ENCODE measurements around the gene BCL6B. TPM values are rescaled to one million over a fixed set of nuclear protein-coding genes. Genes with fewer than 3 reads are reported as not detected.
A peak's percentile ranks its signal among the peaks of the same experiment; 100 is the strongest.

BCL6B gene
- total RNA-seq, 4 donors from 2014 or later: 0.15 to 1.9 (median 0.67) TPM

GRCh38 chr17:7035591-7036368 is 12.9 kb downstream of the BCL6B start, which contains the start of gene SLC16A13:
Gene SLC16A13, plus strand, starts transcription at chr17:7036015. Its CDS starts 368 bp downstream, at chr17:7036383.
- WGBS, 2 donors: 0 to 1% methylated on average over 11 to 13 of the region's 52 CpGs
- TF ChIP-seq CTCF (IDR thresholded peaks at IDR 0.05) (no peak), POLR2A (IDR thresholded peaks at IDR 0.05) (peak in 3 of 4 donors; percentile 28 to 87 (median 46))
- DNase-seq: peak; percentile 92
- Histone ChIP-seq H3K36me3 (no peaks in the 10 kb centered on the region), H3K27ac (peak within 1 kb of the TSS; percentile 83 to 94 (median 90)), H3K9me3 (no peaks in the 10 kb centered on the region), H3K4me3 (peak within 1 kb of the TSS; percentile 57 to 75 (median 66)), H3K27me3 (peaks cover 0 to 3% (median 0%) of the 10 kb centered on the region in 4 donors), H3K4me1 (peaks cover 11 to 59% (median 12%) of the 10 kb centered on the region in 3 donors)
- intact Hi-C loops (cut with DNase I): no loop called here

- TF ChIP-seq POLR2A (IDR thresholded peaks at IDR 0.05): no peak
- TF ChIP-seq CTCF (IDR thresholded peaks at IDR 0.05): no peak
- Histone ChIP-seq H3K9me3 (no peaks in the 10 kb centered on the region), H3K27me3 (peaks cover 0 to 18% (median 2%) of the 10 kb centered on the region in 4 donors), H3K27ac (no peak overlapping the region), H3K4me3 (no peak overlapping the region), H3K4me1 (peaks cover 25 to 66% (median 25%) of the 10 kb centered on the region in 3 donors), H3K36me3 (no peaks in the 10 kb centered on the region)
- intact Hi-C loops (cut with DNase I): no loop called here
- 84 to 92% methylated on average over 9 to 15 of the region's 19 CpGs for WGBS, 2 donors
- no peak for DNase-seq
Observed at GRCh38 chr17:7038025-7038862, 15.4 kb downstream of the BCL6B start.

GRCh38 chr17:7039832-7040231 is 17.0 kb downstream of the BCL6B start:
- Histone ChIP-seq H3K27me3 (peaks cover 0 to 34% (median 2%) of the 10 kb centered on the region in 4 donors), H3K4me3 (no peak overlapping the region), H3K4me1 (peaks cover 34 to 74% (median 34%) of the 10 kb centered on the region in 3 donors), H3K36me3 (no peaks in the 10 kb centered on the region), H3K27ac (peak overlapping the region in 2 of 4 donors; percentile 17 to 65), H3K9me3 (no peaks in the 10 kb centered on the region)
- DNase-seq: no peak
- TF ChIP-seq POLR2A (IDR thresholded peaks at IDR 0.05): no peak
- TF ChIP-seq CTCF (IDR thresholded peaks at IDR 0.05): no peak
- intact Hi-C loops (cut with DNase I): no loop called here
- 94 to 98% methylated on average over 5 of the region's 5 CpGs for WGBS, 2 donors

GRCh38 chr17:7041607-7042500 is 19.0 kb downstream of the BCL6B start:
- WGBS, 2 donors: 72 to 76% methylated on average over 3 to 10 of the region's 43 CpGs
- peak overlapping the region; percentile 26 to 70 (median 64) for H3K4me3 ChIP-seq
- peak overlapping the region; percentile 49 to 89 (median 70) for H3K27ac ChIP-seq

More at GRCh38 chr17:7041607-7042500, 19.0 kb downstream of the BCL6B start:
- Histone ChIP-seq H3K9me3 (no peaks in the 10 kb centered on the region), H3K4me1 (peaks cover 32 to 76% (median 34%) of the 10 kb centered on the region in 3 donors), H3K27me3 (peaks cover 0 to 30% (median 2%) of the 10 kb centered on the region in 4 donors), H3K36me3 (no peaks in the 10 kb centered on the region)
- no peak for DNase-seq
- intact Hi-C loops (cut with DNase I): no loop called here
- TF ChIP-seq CTCF (IDR thresholded peaks at IDR 0.05) (no peak), POLR2A (IDR thresholded peaks at IDR 0.05) (no peak)

Data from esophagus squamous epithelium (tissue), 5 donors.